ENCODE measurements around the gene TRPM6.

Gene TRPM6

DNA sequence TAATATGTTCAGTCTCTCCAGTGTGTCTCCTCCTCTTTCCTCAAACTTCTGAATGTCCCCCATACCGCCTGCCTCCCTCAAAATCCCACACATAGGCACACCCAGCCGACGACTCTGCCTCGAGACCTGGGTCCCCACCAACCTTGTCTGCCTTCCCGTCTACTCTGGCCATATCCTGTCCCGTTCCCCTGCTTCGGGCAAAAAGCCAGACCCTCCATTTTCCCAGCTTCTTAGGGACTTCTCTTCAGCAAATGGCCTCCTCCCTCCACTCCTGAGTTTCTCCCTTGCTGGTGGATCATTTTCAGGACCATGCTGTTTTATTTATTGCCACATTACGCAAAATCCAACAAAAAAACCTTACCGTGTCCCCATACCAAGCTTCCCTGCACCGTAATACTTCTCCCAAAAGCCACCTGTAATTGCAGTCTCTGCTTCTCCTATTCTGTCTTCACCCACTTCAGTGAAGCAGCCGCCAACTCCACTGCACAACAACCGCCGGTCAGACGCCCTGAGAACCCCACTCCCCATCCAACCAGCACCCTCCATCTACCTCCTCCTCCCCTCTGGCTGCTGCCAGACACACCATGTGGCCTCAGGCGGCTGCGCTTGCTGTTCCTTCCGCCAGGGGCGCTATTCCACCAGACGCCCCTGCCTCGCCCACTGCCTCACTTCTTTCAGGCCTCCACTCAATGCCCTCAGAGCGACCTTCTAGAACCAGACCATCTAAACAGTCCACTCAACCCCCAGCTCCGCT lies 117.0 kb downstream of the TRPM6 start:
- DNase-seq: peak in 1 of 2 donors; percentile 39

DNA sequence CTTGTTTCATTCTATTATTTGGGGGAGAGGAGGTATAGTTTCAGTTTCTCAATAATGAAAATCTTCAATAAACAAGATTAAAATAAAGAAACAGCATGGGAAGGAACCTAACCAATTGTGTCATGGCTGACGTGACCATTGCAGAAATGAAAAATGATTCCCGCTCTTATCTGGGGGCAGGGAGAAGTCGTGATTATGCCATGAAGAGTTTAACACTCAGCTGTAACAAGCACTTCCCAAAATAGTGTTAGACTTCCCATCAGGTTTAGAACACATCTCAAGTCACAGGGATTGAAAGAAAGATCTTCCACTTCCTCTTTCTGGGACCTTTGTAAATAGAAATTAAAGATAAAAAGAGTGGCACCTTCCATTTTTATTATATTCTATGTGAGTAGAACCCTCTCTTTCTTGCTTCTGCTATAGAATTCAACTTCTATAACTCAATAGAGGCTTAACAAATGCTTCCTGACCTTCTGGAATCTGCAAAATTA lies 122.2 kb downstream of the TRPM6 start:
- no peak for DNase-seq

DNA sequence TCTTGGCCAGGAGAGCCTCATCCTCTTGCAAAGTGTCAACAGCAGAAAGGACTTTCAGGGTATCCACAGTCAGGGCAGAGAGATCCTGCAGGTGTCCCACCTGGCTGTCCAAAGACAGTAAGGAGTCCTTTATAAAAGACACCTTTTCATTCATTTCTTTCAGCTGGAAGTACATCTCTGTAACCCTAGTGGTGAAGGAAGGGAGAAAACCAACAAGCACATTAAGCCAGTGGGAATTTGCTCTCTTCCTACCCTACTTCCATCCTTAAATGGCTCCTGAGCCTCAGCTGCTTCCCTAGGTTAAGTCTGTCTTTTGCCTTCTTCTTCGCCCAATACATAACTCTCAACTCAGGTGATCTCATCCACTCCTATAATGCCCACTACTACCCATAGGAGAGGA lies 124.8 kb downstream of the TRPM6 start:
- DNase-seq: no peak

- no peak for DNase-seq
Measured at GRCh38 chr9:74760031-74760700, 127.6 kb downstream of the TRPM6 start.

- DNase-seq: no peak
Measured at GRCh38 chr9:74755999-74756398, 131.7 kb downstream of the TRPM6 start.

DNA sequence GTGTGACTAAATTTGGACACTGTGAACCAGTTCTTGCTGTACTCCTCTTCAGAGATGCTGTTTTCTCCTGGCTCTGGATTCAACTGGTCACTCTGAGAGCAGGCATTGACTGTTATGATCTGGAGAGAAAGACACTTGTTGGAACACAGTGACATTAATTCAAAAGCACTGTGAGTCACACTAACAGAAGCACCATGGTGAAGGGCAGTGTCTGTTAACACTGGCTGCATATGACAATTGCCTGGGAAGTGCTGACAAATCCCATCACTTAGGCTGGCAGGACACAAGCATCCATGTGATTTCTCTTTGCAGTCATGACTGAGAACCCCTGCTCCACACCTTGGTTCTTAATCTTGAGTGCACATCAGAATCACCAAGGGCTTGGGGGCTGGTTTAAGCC lies 132.4 kb downstream of the TRPM6 start:
- no peak for DNase-seq

- DNase-seq: no peak
Measured at GRCh38 chr9:74753650-74754049, 134.1 kb downstream of the TRPM6 start.

- DNase-seq: no peak
Measured at GRCh38 chr9:74748966-74749365, 138.8 kb downstream of the TRPM6 start.

GRCh38 chr9:74742792-74743730 lies 144.7 kb downstream of the TRPM6 start:
- DNase-seq: peak in 1 of 2 donors; percentile 5

GRCh38 chr9:74742191-74742790 lies 145.4 kb downstream of the TRPM6 start:
- no peak for DNase-seq

DNA sequence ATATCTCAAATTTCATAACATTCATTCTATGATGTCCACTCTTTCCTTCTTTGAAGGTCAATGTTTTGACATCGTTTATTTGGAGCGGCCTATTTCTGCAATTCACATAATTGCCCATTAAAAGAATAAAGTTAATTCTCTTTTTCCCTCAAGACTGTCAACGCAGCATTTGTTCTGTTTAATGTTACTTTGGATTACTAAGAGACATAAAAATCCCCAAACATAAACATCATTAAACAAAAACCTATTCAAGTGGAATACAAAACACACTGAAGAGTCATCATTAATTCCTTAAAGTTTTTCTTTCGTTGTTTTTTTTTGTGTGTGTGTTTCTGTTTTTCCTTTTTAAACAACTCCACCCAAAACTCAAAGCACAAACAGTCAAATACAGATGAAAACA lies 151.1 kb downstream of the TRPM6 start:
- no peak for DNase-seq

DNA sequence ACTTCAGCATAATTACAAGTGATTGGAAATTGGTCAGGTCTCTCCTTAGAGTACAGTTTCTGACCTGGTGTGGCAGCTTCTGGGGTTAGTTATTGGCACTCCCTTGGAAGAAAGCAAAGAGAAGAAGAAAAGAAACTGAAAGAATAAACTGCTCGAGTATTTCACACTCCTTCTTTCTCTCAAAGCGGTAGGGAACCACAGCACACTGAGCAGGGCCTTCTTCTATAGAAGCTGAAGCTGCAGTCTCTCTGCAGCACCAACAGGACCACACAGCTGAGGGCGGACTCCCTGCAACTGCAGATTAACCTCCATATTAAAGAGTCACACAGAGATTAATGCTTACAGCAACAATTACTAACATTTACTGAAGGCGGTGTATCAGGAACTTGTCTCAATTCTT lies 152.0 kb downstream of the TRPM6 start:
- no peak for DNase-seq

DNA sequence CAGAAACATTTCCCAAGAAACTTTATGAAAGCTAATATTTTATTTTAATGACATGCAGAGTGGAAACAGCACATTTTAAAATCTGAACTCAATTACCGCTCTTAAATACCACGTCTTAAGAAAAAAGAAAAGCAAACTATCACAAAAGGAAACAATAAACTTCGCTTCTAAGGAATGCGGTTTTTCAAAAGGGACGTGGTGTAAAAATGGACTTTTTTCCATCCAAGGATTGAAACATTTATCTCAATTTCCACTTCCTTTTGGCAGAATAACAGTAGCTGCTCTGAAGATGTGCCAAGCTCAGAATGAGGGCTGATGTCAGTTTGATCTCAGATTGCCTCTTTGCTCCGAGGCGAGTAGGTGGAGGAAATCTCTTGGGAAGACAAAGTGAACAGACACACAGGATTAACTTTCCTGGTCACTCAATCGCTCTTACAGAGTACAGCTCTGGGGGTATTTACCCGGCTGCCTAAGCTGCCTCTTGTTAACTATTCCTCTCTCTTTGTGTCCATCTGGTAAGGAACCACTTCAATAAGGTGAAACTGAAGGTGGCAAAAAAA lies 158.5 kb downstream of the TRPM6 start:
- DNase-seq: no peak

DNA sequence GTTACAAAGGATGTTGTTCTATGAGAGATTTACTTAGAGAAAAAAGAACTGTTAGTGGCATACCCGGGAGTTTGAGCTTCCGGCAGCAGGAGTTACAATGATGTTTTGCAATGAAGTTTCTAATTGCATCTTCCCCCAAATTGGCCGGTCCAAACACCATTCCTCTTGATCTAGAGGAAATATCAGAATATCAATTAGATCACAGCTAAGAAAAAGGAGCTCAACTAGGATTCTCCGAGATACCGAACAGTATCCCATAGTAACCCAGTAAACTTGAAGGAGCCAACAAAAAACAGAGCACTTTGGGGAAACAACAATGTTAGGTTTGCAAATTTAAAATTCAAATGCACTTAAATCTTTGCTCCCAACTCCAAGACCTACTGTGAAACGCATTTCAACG lies 159.5 kb downstream of the TRPM6 start:
- no peak for DNase-seq

DNA sequence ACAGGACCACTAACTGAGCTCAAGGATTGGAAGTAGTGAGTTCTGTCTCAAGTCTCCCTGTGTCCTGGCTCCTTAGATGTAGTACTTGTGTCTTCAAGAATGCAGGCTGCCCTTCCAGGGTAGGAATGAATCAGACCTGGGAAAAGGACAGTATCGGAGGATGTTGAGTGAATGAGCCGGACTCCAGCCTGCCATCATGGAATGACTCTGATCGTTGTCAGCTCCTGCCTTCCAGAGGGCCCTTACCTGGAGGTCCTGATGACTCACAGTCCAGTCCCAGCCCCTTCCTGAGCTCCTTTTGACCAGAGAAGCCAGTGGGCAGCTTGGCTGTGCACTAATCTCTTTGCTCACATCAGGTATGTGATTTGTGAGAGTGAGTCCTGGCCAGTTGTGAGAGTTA lies 161.1 kb downstream of the TRPM6 start:
- no peak for DNase-seq

DNA sequence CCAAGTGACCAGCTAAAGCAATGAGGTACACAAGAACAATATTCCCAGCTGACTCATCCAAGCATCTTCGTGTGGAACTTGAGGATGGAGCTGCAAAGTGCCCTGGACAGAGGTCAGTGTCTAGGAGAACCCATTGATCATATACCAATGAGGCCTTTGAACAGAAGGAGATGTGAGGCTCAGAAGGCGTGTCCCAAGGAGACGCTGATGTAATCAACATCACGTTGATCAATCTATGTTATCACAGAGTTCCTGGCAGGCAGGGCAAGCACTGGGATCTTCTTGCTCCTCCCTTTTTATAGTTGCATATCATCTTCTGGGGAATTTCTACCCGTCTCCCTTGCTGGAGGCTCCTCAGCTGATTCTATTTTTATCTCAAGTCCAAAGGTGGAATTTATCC lies 163.4 kb downstream of the TRPM6 start:
- DNase-seq: no peak

DNA sequence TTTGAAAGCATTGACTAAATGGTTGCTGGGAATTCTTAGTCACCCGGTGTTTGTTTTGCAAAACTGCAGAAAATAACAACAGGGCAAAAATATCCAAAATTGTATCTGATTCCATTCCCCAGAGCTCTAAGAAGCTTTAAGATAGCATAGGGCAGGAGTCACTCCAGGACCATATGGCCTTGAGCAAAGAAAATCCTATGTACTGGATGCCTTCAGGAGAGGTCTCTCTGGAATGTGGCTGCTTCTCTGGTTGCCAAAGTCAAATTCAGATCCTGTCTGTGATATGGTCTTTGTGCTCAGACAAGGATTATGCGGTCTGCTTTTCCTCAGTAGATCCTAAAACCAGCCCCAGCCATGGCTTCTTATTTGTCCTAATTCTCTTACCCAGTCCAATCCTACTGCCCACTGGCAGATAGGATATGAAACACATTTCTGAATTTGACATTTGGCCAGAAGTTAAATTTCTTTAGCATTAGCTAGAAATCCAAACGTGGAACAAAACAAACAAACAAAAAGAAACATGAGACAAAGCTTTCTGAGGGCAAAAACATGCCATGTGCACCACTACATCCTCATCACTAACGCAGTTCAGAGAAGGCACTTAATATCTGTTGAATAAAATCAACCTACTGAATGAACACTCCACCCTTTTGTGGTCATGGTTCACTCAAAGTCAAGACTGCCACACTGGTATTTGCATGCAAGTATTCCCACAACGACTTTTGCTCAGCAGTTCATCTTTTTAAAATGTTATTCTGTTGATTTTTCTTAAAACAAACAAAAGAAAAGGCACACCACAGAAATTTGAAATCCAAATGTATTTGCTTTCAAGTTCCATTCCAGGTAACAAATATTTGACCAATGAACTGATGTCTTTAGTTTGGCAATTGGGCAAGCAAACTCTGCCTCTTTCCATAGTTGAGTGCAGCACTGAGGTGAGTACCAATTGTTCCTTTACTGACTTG lies 165.7 kb downstream of the TRPM6 start:
- no peak for DNase-seq

DNA sequence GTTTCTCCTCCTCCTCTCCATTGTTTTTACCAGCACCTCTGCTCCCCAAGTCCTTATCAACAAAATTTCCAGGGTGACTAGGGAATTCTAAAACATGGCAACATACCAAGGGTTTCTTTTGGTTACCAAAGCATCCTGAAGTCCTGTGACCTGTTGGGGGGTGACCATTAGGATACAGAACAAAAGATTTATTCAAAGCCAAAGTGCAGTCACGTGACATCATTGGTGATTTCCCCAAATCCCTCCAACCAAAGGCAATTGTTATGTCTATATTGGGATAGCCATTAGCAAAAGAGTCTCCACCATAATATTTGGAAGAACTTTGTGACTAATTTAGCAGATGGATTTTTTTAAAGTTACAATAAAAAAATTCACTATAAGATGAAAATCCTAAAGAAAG lies 168.4 kb downstream of the TRPM6 start:
- no peak for DNase-seq

DNA sequence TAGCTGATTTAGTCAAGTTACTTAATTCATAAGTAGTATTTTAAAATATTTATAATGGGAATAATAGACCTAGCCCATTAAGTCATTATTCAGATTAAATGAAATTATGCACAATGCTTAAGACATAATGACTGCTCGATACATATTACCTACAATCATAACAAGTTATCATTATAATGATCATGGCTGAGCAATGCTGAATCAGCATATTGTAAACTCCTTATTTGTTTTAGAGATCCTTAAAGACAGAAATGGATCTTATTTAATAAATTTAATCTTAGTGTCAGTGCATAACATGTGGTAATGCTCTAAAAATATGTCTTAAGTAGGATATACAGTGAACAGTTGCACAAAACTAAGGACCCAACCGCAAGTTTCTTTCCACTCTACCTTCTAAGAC lies 169.0 kb downstream of the TRPM6 start:
- no peak for DNase-seq

DNA sequence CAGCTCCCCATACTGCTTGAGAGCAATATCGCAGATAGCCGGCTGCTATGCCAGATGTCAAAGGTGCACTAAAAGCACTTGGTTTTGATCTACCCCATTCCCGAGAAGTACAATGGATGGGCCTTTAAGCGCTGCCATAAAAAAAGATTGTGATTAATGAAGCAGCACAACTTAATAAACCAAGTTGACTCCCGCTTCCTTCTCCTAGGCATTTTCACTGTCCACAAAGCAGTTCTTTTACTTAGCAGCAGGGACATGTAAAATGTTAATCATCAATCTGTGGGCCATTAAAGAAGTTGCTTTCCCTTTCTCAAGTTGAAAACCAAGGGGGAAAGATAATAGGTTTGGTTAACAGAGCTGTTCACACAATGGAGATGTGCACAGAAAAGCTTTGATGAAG lies 176.4 kb downstream of the TRPM6 start:
- DNase-seq: no peak

DNA sequence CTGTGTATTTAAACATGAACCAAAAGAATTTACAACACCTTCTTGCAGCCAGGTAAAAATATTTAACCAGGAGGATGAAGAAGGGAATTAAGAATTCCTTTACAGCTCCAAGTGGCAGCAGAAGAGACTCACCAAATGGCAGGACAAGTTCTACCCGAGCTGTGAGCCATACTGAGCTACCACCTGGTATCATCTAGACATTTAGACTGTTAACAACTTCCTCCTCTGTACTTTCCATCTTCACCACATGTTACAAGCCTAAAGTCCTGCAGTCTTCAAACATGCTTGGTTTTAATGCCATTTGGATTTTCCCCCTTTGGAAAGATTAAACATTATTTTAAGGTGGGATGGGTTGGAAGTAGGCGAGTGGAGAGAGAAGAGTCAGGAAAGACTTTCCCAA lies 190.2 kb downstream of the TRPM6 start:
- no peak for DNase-seq

All from CD4-positive, alpha-beta T cell treated with Interleukin-4 for 1 hour (primary cell).